GM18508 (cell line): ENCODE measurements around the gene PLA2G2D.

Source experiments
- ATAC-seq: cut with Tn5 transposase; IDR thresholded peaks from one replicate; pipeline ENCODE4 v1.9.1; 2021; ENCODE audit warnings: moderate number of reproducible peaks; ENCODE audit not compliant: insufficient read depth, unreplicated experiment

Gene PLA2G2D, protein sequence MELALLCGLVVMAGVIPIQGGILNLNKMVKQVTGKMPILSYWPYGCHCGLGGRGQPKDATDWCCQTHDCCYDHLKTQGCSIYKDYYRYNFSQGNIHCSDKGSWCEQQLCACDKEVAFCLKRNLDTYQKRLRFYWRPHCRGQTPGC

DNA sequence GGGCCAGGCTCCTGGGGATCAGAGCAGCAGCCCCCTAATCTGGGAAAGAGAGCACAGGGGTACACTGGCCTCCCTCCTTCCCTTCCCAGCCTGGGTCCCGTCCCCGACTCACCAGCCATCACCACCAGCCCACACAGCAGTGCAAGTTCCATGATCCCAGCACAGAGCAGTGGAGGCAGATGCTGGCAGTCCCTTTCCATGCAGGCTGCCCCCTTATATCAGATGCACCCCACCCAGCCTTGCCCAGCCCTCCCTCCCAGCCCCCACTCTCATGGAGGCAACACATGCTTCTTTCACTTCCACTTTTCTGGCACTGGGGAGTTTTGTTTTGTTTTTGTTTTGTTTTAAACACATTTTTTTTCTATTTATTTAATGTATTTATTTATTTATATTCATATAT is at the start of gene PLA2G2D:
PLA2G2D (minus strand) TSS at position 190 of the 400 bp plus-strand sequence; CDS start at position 152, 38 bp downstream.
- ATAC-seq: no peak

DNA sequence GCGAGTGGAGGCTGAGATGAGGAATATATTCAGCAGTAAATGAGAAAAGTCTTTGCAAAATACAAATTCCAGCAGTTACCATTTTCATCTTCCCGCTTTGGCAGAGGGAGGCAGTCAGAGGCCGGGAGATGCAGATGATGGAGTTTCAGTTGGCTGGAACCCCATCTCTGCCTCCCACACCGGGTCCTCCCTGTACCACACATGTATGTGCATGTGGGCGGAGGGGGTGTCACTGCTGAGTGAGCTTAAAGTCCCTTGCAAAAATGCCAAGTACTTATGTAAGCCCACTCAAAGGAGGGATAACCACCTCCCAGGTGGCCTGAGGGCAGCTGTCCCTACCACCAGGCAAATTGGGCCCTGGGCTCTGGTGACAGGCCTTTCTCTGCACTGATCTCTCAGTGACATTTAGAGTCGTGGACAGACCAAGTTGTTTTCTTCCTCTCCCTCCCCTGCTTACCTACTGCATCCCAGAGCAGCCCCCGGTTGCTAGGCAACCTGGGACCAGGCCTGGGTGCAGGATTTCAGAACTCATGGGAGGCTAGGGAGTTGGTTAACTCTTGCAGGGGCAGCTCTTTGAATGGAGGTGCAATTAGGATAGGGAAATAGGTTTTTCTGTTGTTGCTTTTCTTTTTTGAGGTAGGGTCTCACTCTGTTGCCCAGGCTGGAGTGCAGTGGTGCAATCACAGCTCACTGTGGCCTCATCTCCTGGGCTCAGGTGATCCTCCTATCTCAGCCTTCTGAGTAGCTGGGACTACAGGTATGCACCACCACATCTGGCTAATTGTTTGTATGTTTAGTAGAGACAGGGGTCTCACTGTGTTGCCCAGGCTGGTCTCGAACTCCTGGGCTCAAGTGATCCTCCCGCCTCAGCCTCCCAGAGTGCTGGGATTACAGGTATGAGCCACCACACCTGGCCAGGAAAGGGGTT is 49.5 kb upstream of the PLA2G2D start:
- ATAC-seq: no peak

- no peak for ATAC-seq
Measured at GRCh38 chr1:20167126-20167525, 47.8 kb upstream of the PLA2G2D start.

- no peak for ATAC-seq
Measured at GRCh38 chr1:20166051-20166450, 46.7 kb upstream of the PLA2G2D start.

- ATAC-seq: no peak
Measured at GRCh38 chr1:20165522-20165951, 46.2 kb upstream of the PLA2G2D start.

- ATAC-seq: no peak
Measured at GRCh38 chr1:20164694-20165202, 45.4 kb upstream of the PLA2G2D start.

GRCh38 chr1:20160034-20160433 is 40.7 kb upstream of the PLA2G2D start:
- no peak for ATAC-seq

DNA sequence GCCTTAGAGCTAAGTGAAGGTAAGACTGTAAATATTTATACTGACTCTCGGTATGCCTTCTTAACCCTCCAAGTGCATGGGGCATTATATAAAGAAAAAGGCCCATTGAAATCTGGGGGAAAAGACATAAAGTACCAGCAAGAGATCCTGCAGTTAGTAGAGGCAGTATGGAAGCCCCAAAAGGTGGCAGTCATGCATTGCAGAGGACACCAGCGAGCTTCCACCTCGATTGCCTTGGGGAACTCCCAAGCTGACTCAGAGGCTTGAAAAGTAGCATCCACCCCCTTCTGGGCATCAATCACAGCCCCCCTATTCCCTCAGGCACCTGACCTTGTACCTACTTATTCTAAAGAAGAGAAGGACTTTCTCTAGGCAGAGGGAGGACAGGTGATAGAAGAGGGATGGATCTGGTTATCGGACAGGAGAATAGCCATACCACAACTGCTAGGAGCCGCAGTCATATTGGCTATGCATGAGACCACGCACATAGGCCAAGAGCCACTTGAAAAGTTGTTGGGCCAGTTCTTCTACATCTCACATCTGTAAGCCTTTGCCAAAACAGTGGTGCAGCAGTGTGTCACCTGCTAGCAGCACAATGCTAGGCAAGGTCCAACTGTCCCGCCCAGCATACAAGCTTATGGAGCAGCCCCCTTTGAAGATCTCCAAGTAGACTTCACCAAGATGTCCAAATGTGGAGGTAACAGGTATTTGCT is 39.2 kb upstream of the PLA2G2D start:
- ATAC-seq: no peak

- no peak for ATAC-seq
Measured at GRCh38 chr1:20154301-20154831, 35.0 kb upstream of the PLA2G2D start.

DNA sequence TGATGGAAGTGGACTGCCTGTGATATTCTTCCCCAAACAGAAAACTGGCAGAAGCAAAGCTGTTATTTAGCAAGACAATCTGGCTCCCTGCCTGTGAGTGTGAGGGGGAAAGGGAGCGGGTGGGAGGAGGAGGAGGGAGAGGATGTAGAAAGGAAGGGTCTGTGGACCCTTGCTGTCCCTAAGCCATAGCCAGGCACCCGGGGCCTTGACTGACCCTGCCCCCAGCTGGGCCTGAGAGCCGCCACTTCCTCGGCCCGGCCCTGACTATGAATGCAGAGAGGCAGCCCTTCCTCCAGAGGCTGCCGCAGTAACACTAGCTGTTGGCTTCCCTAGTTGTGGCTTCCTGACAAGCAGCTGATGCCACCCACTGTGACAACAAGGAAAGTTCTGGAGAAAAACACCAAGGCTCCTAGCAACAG is 33.7 kb upstream of the PLA2G2D start:
- ATAC-seq: no peak

GRCh38 chr1:20152599-20152930 is 33.2 kb upstream of the PLA2G2D start:
- no peak for ATAC-seq

DNA sequence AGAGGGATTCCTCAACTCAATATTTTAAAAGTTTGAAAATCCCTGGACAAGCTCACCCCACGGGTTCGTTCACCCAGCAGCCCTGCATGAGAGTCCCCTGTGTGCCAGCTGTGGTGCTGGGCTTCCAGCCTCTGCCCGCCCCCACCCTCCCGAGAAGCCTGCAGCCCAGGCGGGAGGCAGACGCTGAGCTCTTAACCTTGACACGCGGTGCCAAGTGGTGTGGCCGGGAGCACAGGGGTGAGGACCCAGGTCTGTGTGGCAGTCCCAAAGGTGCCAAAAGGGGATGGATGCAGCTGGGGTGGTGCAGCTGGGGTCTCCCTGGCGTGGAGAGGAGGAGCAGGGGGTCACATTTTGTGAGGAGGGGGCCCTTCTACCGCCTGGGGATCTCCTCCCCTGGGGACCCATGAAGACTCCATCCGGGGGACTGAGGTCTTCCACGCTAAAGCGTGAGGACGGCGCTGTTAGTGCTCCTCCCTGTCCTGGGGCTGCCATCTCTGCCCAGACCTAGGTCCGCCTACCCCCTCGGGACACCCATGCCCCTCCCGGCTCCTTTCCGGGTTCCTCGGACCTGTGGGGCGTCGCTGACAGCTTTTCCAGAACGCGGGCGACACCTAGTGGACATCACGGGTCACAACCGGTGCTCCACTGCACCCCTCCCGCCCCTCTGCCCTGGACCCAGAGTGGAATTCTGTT is 32.7 kb upstream of the PLA2G2D start:
- ATAC-seq: no peak

DNA sequence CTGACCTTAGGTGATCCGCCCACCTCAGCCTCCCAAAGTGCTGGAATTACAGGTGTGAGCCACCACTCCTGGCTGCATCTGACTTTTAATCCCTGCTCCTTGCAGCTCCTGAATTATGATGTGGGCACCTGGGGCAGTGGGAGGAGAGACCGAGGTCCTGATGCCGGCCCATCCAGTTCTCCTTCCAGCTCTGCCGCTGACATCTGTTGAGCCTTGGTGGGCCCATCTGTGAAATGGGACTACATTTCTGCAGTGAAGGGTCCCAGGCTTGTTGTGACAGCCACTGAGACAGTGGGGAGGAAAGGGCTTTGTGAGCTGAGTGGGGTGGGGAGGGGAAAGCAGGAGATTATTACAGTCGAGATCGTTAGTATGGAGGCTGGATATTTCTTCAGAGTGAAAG is 31.6 kb upstream of the PLA2G2D start:
- no peak for ATAC-seq

DNA sequence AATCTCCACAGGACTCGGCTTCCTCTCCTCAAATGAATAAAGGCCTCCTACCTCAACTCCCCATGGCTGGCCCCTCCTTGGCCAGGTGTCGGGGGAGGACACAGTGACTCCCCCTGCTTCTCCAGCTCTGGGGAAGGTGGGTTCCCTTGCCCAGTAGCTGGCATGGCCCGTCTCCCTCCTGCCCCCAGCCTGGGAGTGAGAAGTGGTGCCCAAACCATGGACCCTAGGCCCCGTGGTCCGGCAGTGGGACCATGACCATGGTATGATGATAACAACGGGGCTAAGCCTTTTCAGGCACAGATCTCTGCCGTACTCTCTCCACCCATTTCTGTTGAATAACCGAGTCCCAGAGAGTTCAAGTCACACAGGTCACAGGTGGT is 31.0 kb upstream of the PLA2G2D start:
- ATAC-seq: no peak

- no peak for ATAC-seq
Measured at GRCh38 chr1:20149601-20150325, 30.4 kb upstream of the PLA2G2D start.

DNA sequence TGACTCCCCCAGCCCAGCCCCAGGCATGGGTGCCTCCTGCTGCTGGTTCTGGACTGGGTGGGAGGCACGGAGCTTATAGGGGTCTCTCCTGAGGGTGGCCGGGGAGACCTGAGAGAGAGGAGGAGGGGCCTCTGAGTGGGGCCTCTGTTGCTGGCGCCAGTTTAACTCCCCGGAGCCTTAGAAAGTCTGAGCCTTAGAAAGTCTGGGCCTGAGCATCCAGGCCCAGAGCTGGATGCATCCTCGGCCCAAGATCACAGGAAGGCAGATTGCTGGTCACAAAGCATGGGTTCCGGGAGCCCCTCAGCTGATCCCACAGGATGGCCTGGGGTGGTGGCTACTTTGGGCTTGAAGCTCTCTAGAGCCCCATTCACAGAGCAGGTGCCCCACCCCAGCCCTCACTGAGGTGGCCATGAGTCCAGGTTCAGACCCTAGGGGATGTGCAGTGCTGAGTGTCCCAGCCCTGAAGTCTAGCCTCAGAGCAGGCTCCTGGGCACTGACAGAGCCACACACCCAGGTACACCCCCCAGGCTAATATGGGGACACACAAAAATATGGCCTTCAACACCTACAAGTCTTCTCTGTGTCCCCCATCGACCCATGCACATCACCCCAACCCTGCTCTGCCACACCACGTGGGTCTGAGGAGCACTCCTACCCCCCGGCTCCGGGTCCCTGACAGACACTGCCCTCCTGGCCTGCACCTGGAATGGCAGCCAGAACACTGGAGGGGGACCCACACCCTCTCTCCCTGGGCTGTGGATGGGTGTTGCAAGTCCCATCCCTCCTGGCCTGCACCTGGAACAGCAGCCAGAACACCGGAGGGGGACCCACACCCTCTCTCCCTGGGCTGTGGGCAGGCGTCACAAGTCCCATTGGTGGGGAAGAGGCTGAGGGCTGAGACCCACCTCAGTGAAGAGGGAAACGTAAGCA is 29.5 kb upstream of the PLA2G2D start:
- ATAC-seq: no peak

DNA sequence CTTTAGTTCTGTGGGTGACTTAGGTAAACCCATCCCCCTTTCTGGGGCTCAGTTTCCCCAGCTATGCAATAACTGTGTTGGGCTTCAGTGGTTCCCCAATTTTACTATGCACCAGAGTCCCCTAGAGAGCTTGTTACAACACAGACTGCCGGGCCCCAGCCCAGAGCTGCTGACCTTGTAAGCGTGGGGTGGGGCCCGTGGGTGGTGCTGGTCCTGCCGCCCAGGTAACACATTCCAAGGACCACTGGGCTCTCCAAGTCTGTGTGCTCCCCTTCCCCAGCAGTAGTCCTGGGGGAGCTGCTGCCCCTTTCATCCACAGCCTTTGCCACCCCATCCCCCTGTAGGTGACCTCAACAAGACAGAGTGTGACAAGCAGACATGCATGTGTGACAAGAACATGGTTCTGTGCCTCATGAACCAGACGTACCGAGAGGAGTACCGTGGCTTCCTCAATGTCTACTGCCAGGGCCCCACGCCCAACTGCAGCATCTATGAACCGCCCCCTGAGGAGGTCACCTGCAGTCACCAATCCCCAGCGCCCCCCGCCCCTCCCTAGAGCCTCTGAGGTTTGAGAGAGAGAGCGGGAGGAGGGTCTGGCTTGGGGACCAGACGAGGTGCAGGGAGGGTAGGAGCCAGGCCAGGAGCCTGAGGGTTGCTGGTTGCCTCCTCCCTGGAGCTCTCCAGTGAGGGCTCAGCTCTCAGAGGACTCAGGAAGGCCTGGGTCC is 28.7 kb upstream of the PLA2G2D start:
- no peak for ATAC-seq
